ENCODE data around the gene TASP1.

DNA sequence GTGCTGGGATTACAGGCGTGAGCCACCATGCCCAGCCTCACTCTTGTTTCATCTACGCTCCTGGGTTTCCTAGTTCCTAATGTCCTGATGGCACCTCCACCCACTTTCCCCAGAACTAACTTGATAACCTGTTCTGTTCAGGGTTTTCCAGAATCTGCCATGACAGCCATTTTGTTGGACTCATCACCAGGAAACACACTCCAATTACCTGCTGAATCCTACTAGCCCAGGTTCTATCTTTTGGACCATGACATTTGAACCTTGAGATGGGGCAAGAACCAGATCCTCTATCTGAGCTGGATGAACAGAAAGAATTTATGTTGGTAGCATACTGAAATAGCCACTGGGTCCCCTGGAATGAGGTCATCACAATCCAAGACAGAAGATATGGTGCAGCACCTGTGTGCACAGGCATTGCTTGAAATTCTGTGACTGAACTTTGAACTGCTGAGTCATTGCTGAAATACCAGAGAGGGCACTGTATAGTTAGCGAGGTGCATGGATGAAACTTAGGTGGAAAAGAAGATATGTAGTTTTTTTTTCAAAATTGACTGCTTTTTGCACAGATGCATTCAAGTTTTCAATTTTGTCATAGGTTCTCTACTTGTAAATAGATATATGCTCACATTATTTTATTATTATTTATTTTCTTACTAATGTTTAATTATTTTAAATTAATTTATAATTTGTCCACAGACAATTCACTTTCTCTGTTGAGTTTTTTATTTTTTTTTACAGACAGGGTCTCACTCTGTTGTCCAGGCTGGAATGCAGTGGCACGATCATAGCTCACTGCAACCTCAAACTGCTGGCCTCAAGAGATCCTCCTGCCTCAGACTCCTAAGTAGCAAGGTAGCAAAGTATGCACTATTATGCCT lies 42.8 kb upstream of the TASP1 start:
- TF ChIP-seq EZH2 (IDR thresholded peaks at IDR 0.05; ENCODE audit: borderline replicate concordance, low read depth, low read length, severe bottlenecking) (no peak), POLR2A (IDR thresholded peaks at IDR 0.05; ENCODE audit: low read depth, low read length) (no peak)

All from endothelial cell of umbilical vein (primary cell).